HEK293 (cell line): ENCODE results near the gene MYL6B.

Experiments used
- BCL11A ChIP-seq: fragments of 450-650 bp; formaldehyde crosslinking; IDR thresholded peaks from 2 replicates; pipeline ENCODE4 v1.5.1; 2016; ENCODE audit warnings: low read depth, missing biosample characterization, missing genetic modification characterization
- GLIS1 ChIP-seq: fragments of 450-650 bp; formaldehyde crosslinking; IDR thresholded peaks from 2 replicates; pipeline ENCODE4 v1.5.1; 2016; ENCODE audit warnings: missing biosample characterization, missing genetic modification characterization
- GLIS2 ChIP-seq: fragments of 450-650 bp; formaldehyde crosslinking; IDR thresholded peaks from 2 replicates; pipeline ENCODE4 v1.5.1; 2016; ENCODE audit warnings: missing biosample characterization, missing genetic modification characterization
- KLF7 ChIP-seq: fragments of 450-650 bp; formaldehyde crosslinking; IDR thresholded peaks from 2 replicates; pipeline ENCODE4 v1.5.1; 2016; ENCODE audit warnings: missing biosample characterization, missing genetic modification characterization, borderline replicate concordance
- MZF1 ChIP-seq: fragments of 450-650 bp; formaldehyde crosslinking; IDR thresholded peaks from 2 replicates; pipeline ENCODE4 v1.5.1; 2017; ENCODE audit warnings: missing biosample characterization, missing genetic modification characterization, borderline replicate concordance
- PRDM1 ChIP-seq: fragments of 450-650 bp; formaldehyde crosslinking; IDR thresholded peaks from 2 replicates; pipeline ENCODE4; 2016; ENCODE audit warnings: missing biosample characterization, missing genetic modification characterization
- SCRT1 ChIP-seq: fragments of 450-650 bp; formaldehyde crosslinking; IDR thresholded peaks from 2 replicates; pipeline ENCODE4 v1.5.1; 2016; ENCODE audit warnings: missing biosample characterization, missing genetic modification characterization, borderline replicate concordance
- SP2 ChIP-seq: fragments of 450-650 bp; formaldehyde crosslinking; IDR thresholded peaks from 2 replicates; pipeline ENCODE4 v1.5.1; 2016; ENCODE audit warnings: missing biosample characterization, missing genetic modification characterization
- SP3 ChIP-seq: fragments of 450-650 bp; formaldehyde crosslinking; IDR thresholded peaks from 2 replicates; pipeline ENCODE4 v1.5.1; 2016; ENCODE audit warnings: missing biosample characterization, missing genetic modification characterization
- WT1 ChIP-seq: fragments of 450-650 bp; formaldehyde crosslinking; IDR thresholded peaks from 2 replicates; pipeline ENCODE4 v1.5.1; 2016; ENCODE audit warnings: missing biosample characterization, missing genetic modification characterization
- ZFP37 ChIP-seq: fragments of 450-650 bp; formaldehyde crosslinking; IDR thresholded peaks from 2 replicates; pipeline ENCODE4 v1.5.1; 2016; ENCODE audit warnings: missing biosample characterization, missing genetic modification characterization
- ZNF155 ChIP-seq: fragments of 450-650 bp; formaldehyde crosslinking; IDR thresholded peaks from 2 replicates; pipeline ENCODE4 v1.5.1; 2016; ENCODE audit warnings: missing biosample characterization, missing genetic modification characterization
- ZNF223 ChIP-seq: fragments of 450-650 bp; formaldehyde crosslinking; IDR thresholded peaks from 2 replicates; pipeline ENCODE4 v1.5.1; 2016; ENCODE audit warnings: missing biosample characterization, missing genetic modification characterization
- ZNF239 ChIP-seq: fragments of 450-650 bp; formaldehyde crosslinking; IDR thresholded peaks from 2 replicates; pipeline ENCODE4 v1.5.1; 2016; ENCODE audit warnings: missing biosample characterization, missing genetic modification characterization
- ZNF26 ChIP-seq: fragments of 450-650 bp; formaldehyde crosslinking; IDR thresholded peaks from 2 replicates; pipeline ENCODE4 v1.5.1; 2016; ENCODE audit warnings: missing biosample characterization, missing genetic modification characterization
- ZNF292 ChIP-seq: fragments of 450-650 bp; formaldehyde crosslinking; IDR thresholded peaks from 2 replicates; pipeline ENCODE4 v1.5.1; 2016; ENCODE audit warnings: low read depth, missing biosample characterization, missing genetic modification characterization, borderline replicate concordance
- ZNF341 ChIP-seq: fragments of 450-650 bp; formaldehyde crosslinking; IDR thresholded peaks from 2 replicates; pipeline ENCODE4; 2016; ENCODE audit warnings: low read depth, missing biosample characterization, missing genetic modification characterization
- ZNF391 ChIP-seq: fragments of 450-650 bp; formaldehyde crosslinking; IDR thresholded peaks from 2 replicates; pipeline ENCODE4 v1.5.1; 2016; ENCODE audit warnings: low read depth, missing biosample characterization, missing genetic modification characterization, borderline replicate concordance
- ZNF404 ChIP-seq: fragments of 450-650 bp; formaldehyde crosslinking; IDR thresholded peaks from 2 replicates; pipeline ENCODE4 v1.5.1; 2017; ENCODE audit warnings: missing biosample characterization, missing genetic modification characterization
- ZNF513 ChIP-seq: fragments of 450-650 bp; IDR thresholded peaks from 2 replicates; pipeline ENCODE4 v1.5.1; 2018; ENCODE audit warnings: missing biosample characterization, missing genetic modification characterization
- ZNF514 ChIP-seq: fragments of 450-650 bp; formaldehyde crosslinking; IDR thresholded peaks from 2 replicates; pipeline ENCODE4 v1.5.1; 2016; ENCODE audit warnings: missing biosample characterization, missing genetic modification characterization
- ZNF521 ChIP-seq: fragments of 450-650 bp; formaldehyde crosslinking; IDR thresholded peaks from 2 replicates; pipeline ENCODE4 v1.5.1; 2017; ENCODE audit warnings: missing biosample characterization, mild to moderate bottlenecking, missing genetic modification characterization
- ZNF560 ChIP-seq: fragments of 450-650 bp; formaldehyde crosslinking; IDR thresholded peaks from 2 replicates; pipeline ENCODE4 v1.5.1; 2017; ENCODE audit warnings: missing biosample characterization, missing genetic modification characterization, borderline replicate concordance
- ZNF610 ChIP-seq: fragments of 450-650 bp; formaldehyde crosslinking; IDR thresholded peaks from 2 replicates; pipeline ENCODE4 v1.5.1; 2016; ENCODE audit warnings: missing biosample characterization, missing genetic modification characterization, borderline replicate concordance
- ZNF664 ChIP-seq: fragments of 450-650 bp; formaldehyde crosslinking; IDR thresholded peaks from 2 replicates; pipeline ENCODE4 v1.5.1; 2016; ENCODE audit warnings: missing biosample characterization, missing genetic modification characterization
- ZNF670 ChIP-seq: fragments of 450-650 bp; formaldehyde crosslinking; IDR thresholded peaks from 2 replicates; pipeline ENCODE4 v1.5.1; 2016; ENCODE audit warnings: missing biosample characterization, missing genetic modification characterization, low read depth
- ZNF707 ChIP-seq: fragments of 450-650 bp; formaldehyde crosslinking; IDR thresholded peaks from 2 replicates; pipeline ENCODE4 v1.5.1; 2016; ENCODE audit warnings: missing biosample characterization, missing genetic modification characterization
- ZNF768 ChIP-seq: fragments of 450-650 bp; formaldehyde crosslinking; IDR thresholded peaks from 2 replicates; pipeline ENCODE4 v1.5.1; 2018; ENCODE audit warnings: missing biosample characterization, mild to moderate bottlenecking, missing genetic modification characterization
- ZSCAN5A ChIP-seq: fragments of 450-650 bp; formaldehyde crosslinking; IDR thresholded peaks from 2 replicates; pipeline ENCODE4 v1.5.1; 2016; ENCODE audit warnings: missing biosample characterization, missing genetic modification characterization

MYL6B gene

GRCh38 chr12:56103823-56104108, 48.6 kb upstream of the MYL6B start (continued):
- 0 out of 2 replicates have a peak, but pooled peaks have one; percentile 20 for TF ChIP-seq ZSCAN5A (tag by site-specific recombination)
- no peak for TF ChIP-seq SP3
- TF ChIP-seq ZNF223: no peak
- no peak for TF ChIP-seq ZNF560 (tag by site-specific recombination)
- TF ChIP-seq ZNF26 (tag by site-specific recombination): no peak
- TF ChIP-seq ZNF707 (tag by site-specific recombination): no peak
- TF ChIP-seq ZNF239 (tag by site-specific recombination): no peak
- no peak for TF ChIP-seq ZNF514 (tag by site-specific recombination)
- TF ChIP-seq ZNF521: no peak
- TF ChIP-seq ZFP37 (tag by site-specific recombination): no peak
- no peak for TF ChIP-seq ZNF610
- TF ChIP-seq ZNF404 (tag by site-specific recombination): no peak
- no peak for TF ChIP-seq KLF7
- no peak for TF ChIP-seq ZNF670 (tag by site-specific recombination)
- no peak for TF ChIP-seq GLIS2
- TF ChIP-seq PRDM1 (tag by site-specific recombination): no peak
- TF ChIP-seq ZNF768 (tag by site-specific recombination): no peak
- no peak; the same call in 1 of the 2 replicates for TF ChIP-seq MZF1 (tag by site-specific recombination)
- no peak for TF ChIP-seq BCL11A (tag by site-specific recombination)
- peak; percentile 84; the same call in 1 of the 2 replicates for TF ChIP-seq ZNF391
- TF ChIP-seq ZNF341: peak; percentile 93; the same call in 1 of the 2 replicates
- TF ChIP-seq ZNF155 (tag by site-specific recombination): no peak
- TF ChIP-seq ZNF513 (tag by site-specific recombination): no peak
- no peak for TF ChIP-seq ZNF292 (tag by site-specific recombination)
- TF ChIP-seq SP2 (tag by site-specific recombination): no peak
- peak; percentile 43; the same call in 1 of the 2 replicates for TF ChIP-seq WT1 (tag by site-specific recombination)
- no peak for TF ChIP-seq ZNF664 (tag by site-specific recombination)
- no peak for TF ChIP-seq GLIS1 (tag by site-specific recombination)
- no peak for TF ChIP-seq SCRT1 (tag by site-specific recombination)
